GM18502 (cell line): Measurements from ENCODE around the gene TM7SF3.
"Not testable (repeated sequence)": the region's sequence is repeated elsewhere in the genome, so short reads cannot be mapped to it uniquely, and the experiment has no call there.

Experiments used
- ATAC-seq: cut with Tn5 transposase; IDR thresholded peaks from one replicate; pipeline ENCODE4 v1.9.1; 2021; ENCODE audit warnings: mild to moderate bottlenecking; ENCODE audit not compliant: unreplicated experiment, poor library complexity

The TM7SF3 gene

GRCh38 chr12:27017163-27017823 lies 3.1 kb upstream of the TM7SF3 start:
- not testable (repeated sequence) for ATAC-seq

GRCh38 chr12:27015730-27016076 lies 1.5 kb upstream of the TM7SF3 start:
- ATAC-seq, result no peak

GRCh38 chr12:27014859-27015729 lies 910 bp upstream of the TM7SF3 start:
- no peak for ATAC-seq

GRCh38 chr12:27013611-27014084 lies 536 bp downstream of the TM7SF3 start:
- ATAC-seq, result peak; percentile 27

- ATAC-seq, result no peak
These were observed 1.3 kb downstream of the TM7SF3 start for GRCh38 chr12:27012982-27013255.

- no peak for ATAC-seq
These were observed 1.8 kb downstream of the TM7SF3 start for GRCh38 chr12:27012239-27012981.

- no peak for ATAC-seq
These were observed 4.3 kb downstream of the TM7SF3 start for GRCh38 chr12:27009881-27010301.

GRCh38 chr12:27008081-27008480 lies 6.1 kb downstream of the TM7SF3 start:
- ATAC-seq, result no peak

GRCh38 chr12:27006797-27007467 lies 7.3 kb downstream of the TM7SF3 start:
- no peak for ATAC-seq

GRCh38 chr12:27005495-27005894 lies 8.7 kb downstream of the TM7SF3 start:
- no peak for ATAC-seq

- no peak for ATAC-seq
These were observed 10.5 kb downstream of the TM7SF3 start for GRCh38 chr12:27003421-27004381.

GRCh38 chr12:27002141-27002540 lies 12.0 kb downstream of the TM7SF3 start:
- no peak for ATAC-seq

- no peak for ATAC-seq
These were observed 12.5 kb downstream of the TM7SF3 start for GRCh38 chr12:27001663-27002062.

- ATAC-seq, result no peak
These were observed 13.2 kb downstream of the TM7SF3 start for GRCh38 chr12:27000961-27001360.

- no peak for ATAC-seq
These were observed 17.2 kb downstream of the TM7SF3 start for GRCh38 chr12:26997003-26997402.

GRCh38 chr12:26995706-26996105 lies 18.5 kb downstream of the TM7SF3 start:
- no peak for ATAC-seq

GRCh38 chr12:26994109-26994508 lies 20.1 kb downstream of the TM7SF3 start:
- ATAC-seq, result no peak

GRCh38 chr12:26991826-26992225 lies 22.4 kb downstream of the TM7SF3 start:
- ATAC-seq, result no peak

GRCh38 chr12:26989873-26990272 lies 24.3 kb downstream of the TM7SF3 start:
- ATAC-seq, result no peak
